ENCODE data around the gene IKZF1. TPM values are rescaled to one million over a fixed set of nuclear protein-coding genes. Genes with fewer than 3 reads are reported as not detected.

IKZF1 gene
- total RNA-seq, 1 experiment from 2014 or later: 2.3 TPM

DNA sequence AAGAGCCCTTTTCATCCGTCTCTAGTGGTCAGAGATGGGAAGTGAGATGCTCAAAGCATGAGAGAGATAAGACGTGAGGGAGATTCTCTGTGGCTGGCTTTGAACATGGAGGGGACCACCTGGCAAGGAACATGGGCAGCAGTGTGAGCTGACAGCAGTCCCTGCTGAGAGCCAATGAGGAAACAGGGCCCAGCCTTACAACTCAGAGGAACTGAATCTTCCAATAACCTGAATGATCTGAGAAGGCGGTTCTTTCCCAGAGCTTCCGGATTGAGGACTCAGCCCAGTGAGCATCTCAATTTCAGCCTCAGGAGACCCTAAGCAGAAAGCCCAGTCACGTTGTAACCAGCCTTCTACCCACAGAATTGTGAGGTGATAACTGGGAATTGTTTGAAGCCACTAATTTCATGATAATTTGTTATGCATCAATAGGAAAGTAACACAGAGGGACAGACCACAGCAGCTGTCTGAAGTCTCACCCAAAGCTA, 33.9 kb upstream of the IKZF1 start:
- no peaks in the 10 kb centered on the region; the same call in 1 of the 2 replicates for H3K27me3 Mint-ChIP-seq (ENCODE audit: low read depth)

DNA sequence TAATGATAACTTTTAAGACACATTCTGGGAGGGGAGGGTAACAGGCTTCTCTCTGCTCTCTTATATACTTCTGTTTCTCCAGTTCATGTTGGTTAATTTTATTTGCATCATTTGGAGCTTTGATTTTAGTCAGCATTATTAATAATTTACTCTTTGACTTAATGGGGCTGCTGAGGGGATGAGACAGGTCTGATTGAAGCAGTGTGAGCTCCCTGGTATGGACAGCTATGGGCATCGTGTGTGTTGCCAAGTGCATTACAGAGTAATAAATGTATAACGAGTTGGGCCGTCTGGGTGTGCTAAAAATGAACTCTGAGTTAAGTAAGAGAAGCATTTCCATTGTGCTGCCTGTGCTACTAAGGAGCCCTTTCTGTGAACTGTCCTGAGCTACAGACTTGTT, 31.7 kb upstream of the IKZF1 start:
- Mint-ChIP-seq H3K4me1 (no peaks in the 10 kb centered on the region), H3K27me3 (ENCODE audit: low read depth) (no peaks in the 10 kb centered on the region; the same call in 1 of the 2 replicates), H3K27ac (no peak overlapping the region), H3K4me3 (no peak overlapping the region), H3K36me3 (no peaks in the 10 kb centered on the region), H3K9me3 (peaks cover 5% of the 10 kb centered on the region)
- no peak for TF ChIP-seq SP1 (CRISPR knock-in tag; conservative IDR thresholded peaks at IDR 0.05)
- TF ChIP-seq, protein P1, sequence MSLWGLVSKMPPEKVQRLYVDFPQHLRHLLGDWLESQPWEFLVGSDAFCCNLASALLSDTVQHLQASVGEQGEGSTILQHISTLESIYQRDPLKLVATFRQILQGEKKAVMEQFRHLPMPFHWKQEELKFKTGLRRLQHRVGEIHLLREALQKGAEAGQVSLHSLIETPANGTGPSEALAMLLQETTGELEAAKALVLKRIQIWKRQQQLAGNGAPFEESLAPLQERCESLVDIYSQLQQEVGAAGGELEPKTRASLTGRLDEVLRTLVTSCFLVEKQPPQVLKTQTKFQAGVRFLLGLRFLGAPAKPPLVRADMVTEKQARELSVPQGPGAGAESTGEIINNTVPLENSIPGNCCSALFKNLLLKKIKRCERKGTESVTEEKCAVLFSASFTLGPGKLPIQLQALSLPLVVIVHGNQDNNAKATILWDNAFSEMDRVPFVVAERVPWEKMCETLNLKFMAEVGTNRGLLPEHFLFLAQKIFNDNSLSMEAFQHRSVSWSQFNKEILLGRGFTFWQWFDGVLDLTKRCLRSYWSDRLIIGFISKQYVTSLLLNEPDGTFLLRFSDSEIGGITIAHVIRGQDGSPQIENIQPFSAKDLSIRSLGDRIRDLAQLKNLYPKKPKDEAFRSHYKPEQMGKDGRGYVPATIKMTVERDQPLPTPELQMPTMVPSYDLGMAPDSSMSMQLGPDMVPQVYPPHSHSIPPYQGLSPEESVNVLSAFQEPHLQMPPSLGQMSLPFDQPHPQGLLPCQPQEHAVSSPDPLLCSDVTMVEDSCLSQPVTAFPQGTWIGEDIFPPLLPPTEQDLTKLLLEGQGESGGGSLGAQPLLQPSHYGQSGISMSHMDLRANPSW (CRISPR knock-in tag; conservative IDR thresholded peaks at IDR 0.05; ENCODE audit: low read depth): no peak
- TF ChIP-seq, protein P2, sequence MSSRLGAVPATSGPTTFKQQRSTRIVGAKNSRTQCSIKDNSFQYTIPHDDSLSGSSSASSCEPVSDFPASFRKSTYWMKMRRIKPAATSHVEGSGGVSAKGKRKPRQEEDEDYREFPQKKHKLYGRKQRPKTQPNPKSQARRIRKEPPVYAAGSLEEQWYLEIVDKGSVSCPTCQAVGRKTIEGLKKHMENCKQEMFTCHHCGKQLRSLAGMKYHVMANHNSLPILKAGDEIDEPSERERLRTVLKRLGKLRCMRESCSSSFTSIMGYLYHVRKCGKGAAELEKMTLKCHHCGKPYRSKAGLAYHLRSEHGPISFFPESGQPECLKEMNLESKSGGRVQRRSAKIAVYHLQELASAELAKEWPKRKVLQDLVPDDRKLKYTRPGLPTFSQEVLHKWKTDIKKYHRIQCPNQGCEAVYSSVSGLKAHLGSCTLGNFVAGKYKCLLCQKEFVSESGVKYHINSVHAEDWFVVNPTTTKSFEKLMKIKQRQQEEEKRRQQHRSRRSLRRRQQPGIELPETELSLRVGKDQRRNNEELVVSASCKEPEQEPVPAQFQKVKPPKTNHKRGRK (CRISPR knock-in tag; IDR thresholded peaks at IDR 0.05; ENCODE audit: borderline replicate concordance): no peak
- TF ChIP-seq GRHL2 (CRISPR knock-in tag; IDR thresholded peaks at IDR 0.05; ENCODE audit: insufficient replicate concordance, severe bottlenecking): no peak
- TF ChIP-seq, protein P3, sequence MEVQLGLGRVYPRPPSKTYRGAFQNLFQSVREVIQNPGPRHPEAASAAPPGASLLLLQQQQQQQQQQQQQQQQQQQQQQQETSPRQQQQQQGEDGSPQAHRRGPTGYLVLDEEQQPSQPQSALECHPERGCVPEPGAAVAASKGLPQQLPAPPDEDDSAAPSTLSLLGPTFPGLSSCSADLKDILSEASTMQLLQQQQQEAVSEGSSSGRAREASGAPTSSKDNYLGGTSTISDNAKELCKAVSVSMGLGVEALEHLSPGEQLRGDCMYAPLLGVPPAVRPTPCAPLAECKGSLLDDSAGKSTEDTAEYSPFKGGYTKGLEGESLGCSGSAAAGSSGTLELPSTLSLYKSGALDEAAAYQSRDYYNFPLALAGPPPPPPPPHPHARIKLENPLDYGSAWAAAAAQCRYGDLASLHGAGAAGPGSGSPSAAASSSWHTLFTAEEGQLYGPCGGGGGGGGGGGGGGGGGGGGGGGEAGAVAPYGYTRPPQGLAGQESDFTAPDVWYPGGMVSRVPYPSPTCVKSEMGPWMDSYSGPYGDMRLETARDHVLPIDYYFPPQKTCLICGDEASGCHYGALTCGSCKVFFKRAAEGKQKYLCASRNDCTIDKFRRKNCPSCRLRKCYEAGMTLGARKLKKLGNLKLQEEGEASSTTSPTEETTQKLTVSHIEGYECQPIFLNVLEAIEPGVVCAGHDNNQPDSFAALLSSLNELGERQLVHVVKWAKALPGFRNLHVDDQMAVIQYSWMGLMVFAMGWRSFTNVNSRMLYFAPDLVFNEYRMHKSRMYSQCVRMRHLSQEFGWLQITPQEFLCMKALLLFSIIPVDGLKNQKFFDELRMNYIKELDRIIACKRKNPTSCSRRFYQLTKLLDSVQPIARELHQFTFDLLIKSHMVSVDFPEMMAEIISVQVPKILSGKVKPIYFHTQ (CRISPR knock-in tag; IDR thresholded peaks at IDR 0.05): no peak
- no peak for TF ChIP-seq NR3C1 (CRISPR knock-in tag; conservative IDR thresholded peaks at IDR 0.05; ENCODE audit: low read depth)
- TF ChIP-seq, protein P4, sequence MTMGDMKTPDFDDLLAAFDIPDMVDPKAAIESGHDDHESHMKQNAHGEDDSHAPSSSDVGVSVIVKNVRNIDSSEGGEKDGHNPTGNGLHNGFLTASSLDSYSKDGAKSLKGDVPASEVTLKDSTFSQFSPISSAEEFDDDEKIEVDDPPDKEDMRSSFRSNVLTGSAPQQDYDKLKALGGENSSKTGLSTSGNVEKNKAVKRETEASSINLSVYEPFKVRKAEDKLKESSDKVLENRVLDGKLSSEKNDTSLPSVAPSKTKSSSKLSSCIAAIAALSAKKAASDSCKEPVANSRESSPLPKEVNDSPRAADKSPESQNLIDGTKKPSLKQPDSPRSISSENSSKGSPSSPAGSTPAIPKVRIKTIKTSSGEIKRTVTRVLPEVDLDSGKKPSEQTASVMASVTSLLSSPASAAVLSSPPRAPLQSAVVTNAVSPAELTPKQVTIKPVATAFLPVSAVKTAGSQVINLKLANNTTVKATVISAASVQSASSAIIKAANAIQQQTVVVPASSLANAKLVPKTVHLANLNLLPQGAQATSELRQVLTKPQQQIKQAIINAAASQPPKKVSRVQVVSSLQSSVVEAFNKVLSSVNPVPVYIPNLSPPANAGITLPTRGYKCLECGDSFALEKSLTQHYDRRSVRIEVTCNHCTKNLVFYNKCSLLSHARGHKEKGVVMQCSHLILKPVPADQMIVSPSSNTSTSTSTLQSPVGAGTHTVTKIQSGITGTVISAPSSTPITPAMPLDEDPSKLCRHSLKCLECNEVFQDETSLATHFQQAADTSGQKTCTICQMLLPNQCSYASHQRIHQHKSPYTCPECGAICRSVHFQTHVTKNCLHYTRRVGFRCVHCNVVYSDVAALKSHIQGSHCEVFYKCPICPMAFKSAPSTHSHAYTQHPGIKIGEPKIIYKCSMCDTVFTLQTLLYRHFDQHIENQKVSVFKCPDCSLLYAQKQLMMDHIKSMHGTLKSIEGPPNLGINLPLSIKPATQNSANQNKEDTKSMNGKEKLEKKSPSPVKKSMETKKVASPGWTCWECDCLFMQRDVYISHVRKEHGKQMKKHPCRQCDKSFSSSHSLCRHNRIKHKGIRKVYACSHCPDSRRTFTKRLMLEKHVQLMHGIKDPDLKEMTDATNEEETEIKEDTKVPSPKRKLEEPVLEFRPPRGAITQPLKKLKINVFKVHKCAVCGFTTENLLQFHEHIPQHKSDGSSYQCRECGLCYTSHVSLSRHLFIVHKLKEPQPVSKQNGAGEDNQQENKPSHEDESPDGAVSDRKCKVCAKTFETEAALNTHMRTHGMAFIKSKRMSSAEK (CRISPR knock-in tag; IDR thresholded peaks at IDR 0.05; ENCODE audit: borderline replicate concordance): no peak
- TF ChIP-seq, protein P5, sequence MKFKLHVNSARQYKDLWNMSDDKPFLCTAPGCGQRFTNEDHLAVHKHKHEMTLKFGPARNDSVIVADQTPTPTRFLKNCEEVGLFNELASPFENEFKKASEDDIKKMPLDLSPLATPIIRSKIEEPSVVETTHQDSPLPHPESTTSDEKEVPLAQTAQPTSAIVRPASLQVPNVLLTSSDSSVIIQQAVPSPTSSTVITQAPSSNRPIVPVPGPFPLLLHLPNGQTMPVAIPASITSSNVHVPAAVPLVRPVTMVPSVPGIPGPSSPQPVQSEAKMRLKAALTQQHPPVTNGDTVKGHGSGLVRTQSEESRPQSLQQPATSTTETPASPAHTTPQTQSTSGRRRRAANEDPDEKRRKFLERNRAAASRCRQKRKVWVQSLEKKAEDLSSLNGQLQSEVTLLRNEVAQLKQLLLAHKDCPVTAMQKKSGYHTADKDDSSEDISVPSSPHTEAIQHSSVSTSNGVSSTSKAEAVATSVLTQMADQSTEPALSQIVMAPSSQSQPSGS (CRISPR knock-in tag; IDR thresholded peaks at IDR 0.05; ENCODE audit: borderline replicate concordance, low read depth): no peak
- TF ChIP-seq FOXK1 (CRISPR knock-in tag; IDR thresholded peaks at IDR 0.05): no peak
- no peak for TF ChIP-seq ETV6 (CRISPR knock-in tag; IDR thresholded peaks at IDR 0.05)
- TF ChIP-seq, protein P6, sequence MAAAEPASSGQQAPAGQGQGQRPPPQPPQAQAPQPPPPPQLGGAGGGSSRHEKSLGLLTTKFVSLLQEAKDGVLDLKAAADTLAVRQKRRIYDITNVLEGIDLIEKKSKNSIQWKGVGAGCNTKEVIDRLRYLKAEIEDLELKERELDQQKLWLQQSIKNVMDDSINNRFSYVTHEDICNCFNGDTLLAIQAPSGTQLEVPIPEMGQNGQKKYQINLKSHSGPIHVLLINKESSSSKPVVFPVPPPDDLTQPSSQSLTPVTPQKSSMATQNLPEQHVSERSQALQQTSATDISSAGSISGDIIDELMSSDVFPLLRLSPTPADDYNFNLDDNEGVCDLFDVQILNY (CRISPR knock-in tag; IDR thresholded peaks at IDR 0.05): no peak
- no peak for TF ChIP-seq ZNF396 (CRISPR knock-in tag; IDR thresholded peaks at IDR 0.05; ENCODE audit: borderline replicate concordance)
- TF ChIP-seq, protein P7, sequence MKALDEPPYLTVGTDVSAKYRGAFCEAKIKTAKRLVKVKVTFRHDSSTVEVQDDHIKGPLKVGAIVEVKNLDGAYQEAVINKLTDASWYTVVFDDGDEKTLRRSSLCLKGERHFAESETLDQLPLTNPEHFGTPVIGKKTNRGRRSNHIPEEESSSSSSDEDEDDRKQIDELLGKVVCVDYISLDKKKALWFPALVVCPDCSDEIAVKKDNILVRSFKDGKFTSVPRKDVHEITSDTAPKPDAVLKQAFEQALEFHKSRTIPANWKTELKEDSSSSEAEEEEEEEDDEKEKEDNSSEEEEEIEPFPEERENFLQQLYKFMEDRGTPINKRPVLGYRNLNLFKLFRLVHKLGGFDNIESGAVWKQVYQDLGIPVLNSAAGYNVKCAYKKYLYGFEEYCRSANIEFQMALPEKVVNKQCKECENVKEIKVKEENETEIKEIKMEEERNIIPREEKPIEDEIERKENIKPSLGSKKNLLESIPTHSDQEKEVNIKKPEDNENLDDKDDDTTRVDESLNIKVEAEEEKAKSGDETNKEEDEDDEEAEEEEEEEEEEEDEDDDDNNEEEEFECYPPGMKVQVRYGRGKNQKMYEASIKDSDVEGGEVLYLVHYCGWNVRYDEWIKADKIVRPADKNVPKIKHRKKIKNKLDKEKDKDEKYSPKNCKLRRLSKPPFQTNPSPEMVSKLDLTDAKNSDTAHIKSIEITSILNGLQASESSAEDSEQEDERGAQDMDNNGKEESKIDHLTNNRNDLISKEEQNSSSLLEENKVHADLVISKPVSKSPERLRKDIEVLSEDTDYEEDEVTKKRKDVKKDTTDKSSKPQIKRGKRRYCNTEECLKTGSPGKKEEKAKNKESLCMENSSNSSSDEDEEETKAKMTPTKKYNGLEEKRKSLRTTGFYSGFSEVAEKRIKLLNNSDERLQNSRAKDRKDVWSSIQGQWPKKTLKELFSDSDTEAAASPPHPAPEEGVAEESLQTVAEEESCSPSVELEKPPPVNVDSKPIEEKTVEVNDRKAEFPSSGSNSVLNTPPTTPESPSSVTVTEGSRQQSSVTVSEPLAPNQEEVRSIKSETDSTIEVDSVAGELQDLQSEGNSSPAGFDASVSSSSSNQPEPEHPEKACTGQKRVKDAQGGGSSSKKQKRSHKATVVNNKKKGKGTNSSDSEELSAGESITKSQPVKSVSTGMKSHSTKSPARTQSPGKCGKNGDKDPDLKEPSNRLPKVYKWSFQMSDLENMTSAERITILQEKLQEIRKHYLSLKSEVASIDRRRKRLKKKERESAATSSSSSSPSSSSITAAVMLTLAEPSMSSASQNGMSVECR (CRISPR knock-in tag; IDR thresholded peaks at IDR 0.05; ENCODE audit: borderline replicate concordance): no peak
- TF ChIP-seq RORB (CRISPR knock-in tag; IDR thresholded peaks at IDR 0.05): no peak
- no peak for TF ChIP-seq FOXJ3 (CRISPR knock-in tag; IDR thresholded peaks at IDR 0.05; ENCODE audit: borderline replicate concordance)
- no peak for DNase-seq (ENCODE audit: low spot score)
- ChIA-PET POLR2A (no interaction called here), CTCF (no interaction called here)
- no peak for ATAC-seq

More for the DNA sequence above, 33.9 kb upstream of the IKZF1 start:
- CTCF ChIA-PET: no interaction called here
- no peaks in the 10 kb centered on the region for H3K36me3 Mint-ChIP-seq
- peaks cover 19% of the 10 kb centered on the region for H3K4me1 Mint-ChIP-seq
- POLR2A ChIA-PET: no interaction called here
- DNase-seq (ENCODE audit: low spot score) (no peak), ATAC-seq (no peak)
- TF ChIP-seq SOX15 (CRISPR knock-in tag; IDR thresholded peaks at IDR 0.05): no peak
- H3K9me3 Mint-ChIP-seq: peaks cover 5% of the 10 kb centered on the region
- H3K4me3 Mint-ChIP-seq: no peak overlapping the region
- no peak overlapping the region for H3K27ac Mint-ChIP-seq

Measured in WTC11 (cell line).